Hepatocyte (in vitro differentiated cells): ENCODE measurements around the gene SCN7A. TPM values are rescaled to one million over a fixed set of nuclear protein-coding genes. Genes with fewer than 3 reads are reported as not detected.

ENCODE experiments used
- DNase-seq: peaks from one replicate; pipeline ENCODE4 v3.0.0-alpha.2; 2016; ENCODE audit warnings: low spot score
- H2AFZ ChIP-seq: fragments of 200-600 bp; sonication (generic); 2 replicates; pipeline ENCODE4 v1.6.0; 2016; ENCODE audit warnings: antibody characterized with exemption, mild to moderate bottlenecking
- H3K27ac ChIP-seq: fragments of 200-600 bp; sonication (generic); 2 replicates; pipeline ENCODE4 v1.5.1; 2016; ENCODE audit warnings: mild to moderate bottlenecking
- H3K27me3 ChIP-seq: fragments of 200-600 bp; sonication (generic); 2 replicates; pipeline ENCODE4 v1.6.1; 2016
- H3K36me3 ChIP-seq: fragments of 200-600 bp; sonication (generic); replicated peaks from 2 replicates; pipeline ENCODE4 v1.5.1; 2016; ENCODE audit warnings: low read depth; ENCODE audit not compliant: insufficient read depth
- H3K4me1 ChIP-seq: fragments of 200-600 bp; sonication (generic); 2 replicates; pipeline ENCODE4 v1.5.1; 2016; ENCODE audit warnings: mild to moderate bottlenecking, moderate library complexity; ENCODE audit not compliant: insufficient read depth
- H3K4me2 ChIP-seq: fragments of 200-600 bp; sonication (generic); 2 replicates; pipeline ENCODE4 v1.6.0; 2016
- H3K4me3 ChIP-seq: fragments of 200-600 bp; sonication (generic); 2 replicates; pipeline ENCODE4 v1.5.1; 2016; ENCODE audit warnings: mild to moderate bottlenecking
- H3K79me2 ChIP-seq: fragments of 200-600 bp; sonication (generic); 2 replicates; pipeline ENCODE4 v1.6.0; 2017; ENCODE audit warnings: mild to moderate bottlenecking
- H3K9me2 ChIP-seq: fragments of 200-600 bp; sonication (generic); replicated peaks from 2 replicates; pipeline ENCODE4 v1.6.0; 2017; ENCODE audit warnings: mild to moderate bottlenecking; ENCODE audit not compliant: insufficient read depth
- H3K9me3 ChIP-seq: fragments of 200-600 bp; sonication (generic); 2 replicates; pipeline ENCODE4 v1.5.1; 2016; ENCODE audit warnings: low read depth, mild to moderate bottlenecking
- H4K20me1 ChIP-seq: fragments of 200-600 bp; sonication (generic); 2 replicates; pipeline ENCODE4 v1.6.0; 2016; ENCODE audit warnings: mild to moderate bottlenecking; ENCODE audit not compliant: insufficient read depth, poor library complexity, severe bottlenecking
- EZH2 ChIP-seq: fragments of 200-600 bp; sonication (generic); IDR thresholded peaks from 2 replicates; pipeline ENCODE4 v1.6.1; 2016; ENCODE audit warnings: antibody characterized with exemption, mild to moderate bottlenecking, borderline replicate concordance
- EZH2phosphoT487 ChIP-seq: fragments of 200-600 bp; sonication (generic); IDR thresholded peaks from one replicate; pipeline ENCODE4 v1.6.1; 2018; ENCODE audit warnings: antibody characterized with exemption, mild to moderate bottlenecking, low read depth, moderate library complexity; ENCODE audit not compliant: unreplicated experiment, severe bottlenecking
- WGBS: methylation state at CpG from one replicate; pipeline ENCODE4 v1.1.6; 2016; ENCODE audit warnings: low lambda C conversion rate; ENCODE audit errors: missing lambda C conversion rate; 5-methylcytosine and 5-hydroxymethylcytosine counted together
- polyA plus RNA-seq: library from polyadenylated mRNA; unstranded; fragments of >200 nt; fragmentation: Nextera tagmentation; extraction: Ambion mirVana; gene quantifications from 2 replicates; pipeline ENCODE4 v1.2.1, GENCODE V29; 2016
- total RNA-seq: library from RNA; depleted of rRNA; stranded (reverse); fragments of >200 nt; gene quantifications from 2 replicates; pipeline ENCODE4 v1.2.3, GENCODE V29; 2014
- TF ChIP-seq, protein P1 (sequence below): fragments of 200-600 bp; sonication (generic); IDR thresholded peaks from 2 replicates; pipeline ENCODE4 v1.5.1; 2016; ENCODE audit warnings: antibody characterized with exemption, mild to moderate bottlenecking; ENCODE audit not compliant: poor library complexity

SCN7A gene
- total and polyA plus RNA-seq, 2 experiments from 2014 or later, result 0.29 to 5.0 TPM

DNA sequence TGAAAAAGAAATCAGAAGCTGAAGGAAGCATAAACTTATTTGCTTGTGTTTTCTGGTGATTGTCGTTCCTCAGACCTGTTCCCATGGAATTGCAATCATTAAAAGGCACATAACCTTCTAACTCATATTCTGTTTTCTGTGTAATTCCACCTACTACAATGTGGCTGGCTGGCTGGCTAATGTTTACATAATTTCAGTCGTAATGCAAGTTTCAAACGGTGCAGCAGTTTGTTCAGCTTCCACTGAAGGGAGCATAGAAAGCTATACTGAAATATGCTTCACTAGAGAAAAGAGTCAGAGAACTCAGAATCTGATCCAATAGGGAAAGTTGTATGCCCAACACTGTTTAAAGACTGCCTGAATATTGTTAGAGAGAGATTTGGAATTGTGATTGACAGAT lies 27.1 kb upstream of the SCN7A start:
- Histone ChIP-seq H3K79me2 (no peaks in the 10 kb centered on the region), H3K27ac (no peak overlapping the region), H3K27me3 (no peaks in the 10 kb centered on the region), H2AFZ (no peak overlapping the region), H3K4me3 (no peak overlapping the region), H3K4me2 (no peak overlapping the region), H3K9me2 (no peaks in the 10 kb centered on the region), H3K9me3 (no peaks in the 10 kb centered on the region), H3K36me3 (no peaks in the 10 kb centered on the region), H3K4me1 (no peaks in the 10 kb centered on the region), H4K20me1 (no peaks in the 10 kb centered on the region)
- DNase-seq, result no peak
- 29% methylated on average over 3 of the region's 3 CpGs for WGBS
- TF ChIP-seq, protein P1, sequence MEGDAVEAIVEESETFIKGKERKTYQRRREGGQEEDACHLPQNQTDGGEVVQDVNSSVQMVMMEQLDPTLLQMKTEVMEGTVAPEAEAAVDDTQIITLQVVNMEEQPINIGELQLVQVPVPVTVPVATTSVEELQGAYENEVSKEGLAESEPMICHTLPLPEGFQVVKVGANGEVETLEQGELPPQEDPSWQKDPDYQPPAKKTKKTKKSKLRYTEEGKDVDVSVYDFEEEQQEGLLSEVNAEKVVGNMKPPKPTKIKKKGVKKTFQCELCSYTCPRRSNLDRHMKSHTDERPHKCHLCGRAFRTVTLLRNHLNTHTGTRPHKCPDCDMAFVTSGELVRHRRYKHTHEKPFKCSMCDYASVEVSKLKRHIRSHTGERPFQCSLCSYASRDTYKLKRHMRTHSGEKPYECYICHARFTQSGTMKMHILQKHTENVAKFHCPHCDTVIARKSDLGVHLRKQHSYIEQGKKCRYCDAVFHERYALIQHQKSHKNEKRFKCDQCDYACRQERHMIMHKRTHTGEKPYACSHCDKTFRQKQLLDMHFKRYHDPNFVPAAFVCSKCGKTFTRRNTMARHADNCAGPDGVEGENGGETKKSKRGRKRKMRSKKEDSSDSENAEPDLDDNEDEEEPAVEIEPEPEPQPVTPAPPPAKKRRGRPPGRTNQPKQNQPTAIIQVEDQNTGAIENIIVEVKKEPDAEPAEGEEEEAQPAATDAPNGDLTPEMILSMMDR, result no peak
- TF ChIP-seq EZH2phosphoT487, result no peak

DNA sequence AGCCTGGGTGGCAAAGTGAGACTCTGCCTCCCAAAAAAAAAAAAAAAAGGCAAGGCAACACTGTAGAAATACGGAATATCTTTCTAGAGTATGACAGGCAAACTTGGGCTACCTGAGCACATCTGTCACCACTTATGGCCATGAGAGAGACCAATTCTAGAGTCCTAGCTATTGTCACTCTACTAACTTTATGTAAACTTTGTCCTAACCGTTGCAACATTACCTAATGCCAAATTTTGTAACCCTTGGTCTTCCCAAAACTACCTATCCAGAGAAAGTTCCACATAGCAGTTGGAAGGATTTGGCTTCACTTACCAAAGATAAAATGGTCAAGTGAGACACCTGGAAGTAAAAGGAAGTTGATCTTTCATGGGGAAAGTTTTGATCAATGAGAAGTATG lies 26.6 kb upstream of the SCN7A start:
- H3K79me2 ChIP-seq, result no peaks in the 10 kb centered on the region
- H3K27me3 ChIP-seq, result no peaks in the 10 kb centered on the region
- no peaks in the 10 kb centered on the region for H3K36me3 ChIP-seq
- WGBS, result 73% methylated on average over 2 of the region's 2 CpGs
- no peak overlapping the region for H2AFZ ChIP-seq
- DNase-seq, result no peak
- no peak overlapping the region for H3K27ac ChIP-seq
- no peak overlapping the region for H3K4me2 ChIP-seq
- TF ChIP-seq EZH2, result no peak
- TF ChIP-seq, protein P1, result no peak
- no peak for TF ChIP-seq EZH2phosphoT487
- no peaks in the 10 kb centered on the region for H3K9me2 ChIP-seq
- H3K4me3 ChIP-seq, result no peak overlapping the region
- H4K20me1 ChIP-seq, result no peaks in the 10 kb centered on the region
- no peaks in the 10 kb centered on the region for H3K4me1 ChIP-seq
- H3K9me3 ChIP-seq, result no peaks in the 10 kb centered on the region

DNA sequence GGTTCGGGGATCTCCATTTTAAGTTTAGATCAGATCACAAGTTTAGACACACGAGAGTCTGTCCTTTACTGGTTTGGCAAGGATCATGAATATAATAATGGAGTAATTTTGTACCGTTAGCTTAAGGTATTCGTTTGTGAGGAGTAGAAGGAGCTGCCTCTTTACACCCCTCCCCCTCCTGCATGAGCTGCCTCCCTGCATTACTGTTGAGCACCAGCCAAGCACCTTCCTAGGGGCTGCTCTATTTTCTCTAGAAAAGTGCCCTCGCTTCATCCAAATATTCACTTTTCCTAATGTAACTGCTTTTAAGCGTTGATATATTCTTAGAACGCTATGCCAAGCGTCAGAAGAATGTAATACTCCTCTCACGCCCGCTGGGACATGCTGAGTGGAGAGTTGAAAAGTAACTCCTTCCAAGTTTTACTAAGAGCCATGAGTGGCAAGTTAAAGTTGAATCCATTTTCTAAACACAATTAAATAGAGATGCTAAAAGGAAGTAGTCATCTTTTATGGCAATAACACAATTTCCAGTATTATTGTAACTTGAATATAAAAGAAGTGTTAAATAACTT lies 25.4 kb upstream of the SCN7A start:
- H3K4me3 ChIP-seq, result no peak overlapping the region
- no peaks in the 10 kb centered on the region for H3K79me2 ChIP-seq
- no peaks in the 10 kb centered on the region for H3K9me2 ChIP-seq
- H3K4me1 ChIP-seq, result no peaks in the 10 kb centered on the region
- no peaks in the 10 kb centered on the region for H4K20me1 ChIP-seq
- no peaks in the 10 kb centered on the region for H3K36me3 ChIP-seq
- DNase-seq, result no peak
- no peaks in the 10 kb centered on the region for H3K9me3 ChIP-seq
- 66% methylated on average over 10 of the region's 10 CpGs for WGBS
- no peak overlapping the region for H2AFZ ChIP-seq
- no peak for TF ChIP-seq EZH2
- TF ChIP-seq, protein P1, result no peak
- TF ChIP-seq EZH2phosphoT487, result no peak
- no peak overlapping the region for H3K4me2 ChIP-seq
- no peak overlapping the region for H3K27ac ChIP-seq
- H3K27me3 ChIP-seq, result no peaks in the 10 kb centered on the region
